Measurements from ENCODE around the gene SORCS1.

GRCh38 chr10:107144490-107144889 lies 20.0 kb downstream of the SORCS1 start:
- TF ChIP-seq CTCF (conservative IDR thresholded peaks at IDR 0.05; ENCODE audit: low read depth in 2 of 2): peak; percentile 19 to 66; a peak in 2 of 4 replicates
- TF ChIP-seq JUNB (IDR thresholded peaks at IDR 0.05; ENCODE audit: unreplicated experiment): no peak
- no peak for TF ChIP-seq POLR2AphosphoS5 (IDR thresholded peaks at IDR 0.05; ENCODE audit: low read depth)
- TF ChIP-seq CREB1 (CRISPR knock-in tag; IDR thresholded peaks at IDR 0.05; ENCODE audit: low read depth): no peak
- no peak for TF ChIP-seq EZH2 (IDR thresholded peaks at IDR 0.05; ENCODE audit: low read depth, unreplicated experiment)
- TF ChIP-seq, protein P1, sequence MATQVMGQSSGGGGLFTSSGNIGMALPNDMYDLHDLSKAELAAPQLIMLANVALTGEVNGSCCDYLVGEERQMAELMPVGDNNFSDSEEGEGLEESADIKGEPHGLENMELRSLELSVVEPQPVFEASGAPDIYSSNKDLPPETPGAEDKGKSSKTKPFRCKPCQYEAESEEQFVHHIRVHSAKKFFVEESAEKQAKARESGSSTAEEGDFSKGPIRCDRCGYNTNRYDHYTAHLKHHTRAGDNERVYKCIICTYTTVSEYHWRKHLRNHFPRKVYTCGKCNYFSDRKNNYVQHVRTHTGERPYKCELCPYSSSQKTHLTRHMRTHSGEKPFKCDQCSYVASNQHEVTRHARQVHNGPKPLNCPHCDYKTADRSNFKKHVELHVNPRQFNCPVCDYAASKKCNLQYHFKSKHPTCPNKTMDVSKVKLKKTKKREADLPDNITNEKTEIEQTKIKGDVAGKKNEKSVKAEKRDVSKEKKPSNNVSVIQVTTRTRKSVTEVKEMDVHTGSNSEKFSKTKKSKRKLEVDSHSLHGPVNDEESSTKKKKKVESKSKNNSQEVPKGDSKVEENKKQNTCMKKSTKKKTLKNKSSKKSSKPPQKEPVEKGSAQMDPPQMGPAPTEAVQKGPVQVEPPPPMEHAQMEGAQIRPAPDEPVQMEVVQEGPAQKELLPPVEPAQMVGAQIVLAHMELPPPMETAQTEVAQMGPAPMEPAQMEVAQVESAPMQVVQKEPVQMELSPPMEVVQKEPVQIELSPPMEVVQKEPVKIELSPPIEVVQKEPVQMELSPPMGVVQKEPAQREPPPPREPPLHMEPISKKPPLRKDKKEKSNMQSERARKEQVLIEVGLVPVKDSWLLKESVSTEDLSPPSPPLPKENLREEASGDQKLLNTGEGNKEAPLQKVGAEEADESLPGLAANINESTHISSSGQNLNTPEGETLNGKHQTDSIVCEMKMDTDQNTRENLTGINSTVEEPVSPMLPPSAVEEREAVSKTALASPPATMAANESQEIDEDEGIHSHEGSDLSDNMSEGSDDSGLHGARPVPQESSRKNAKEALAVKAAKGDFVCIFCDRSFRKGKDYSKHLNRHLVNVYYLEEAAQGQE (IDR thresholded peaks at IDR 0.05; ENCODE audit: unreplicated experiment): peak; percentile 75
- TF ChIP-seq, protein P2, sequence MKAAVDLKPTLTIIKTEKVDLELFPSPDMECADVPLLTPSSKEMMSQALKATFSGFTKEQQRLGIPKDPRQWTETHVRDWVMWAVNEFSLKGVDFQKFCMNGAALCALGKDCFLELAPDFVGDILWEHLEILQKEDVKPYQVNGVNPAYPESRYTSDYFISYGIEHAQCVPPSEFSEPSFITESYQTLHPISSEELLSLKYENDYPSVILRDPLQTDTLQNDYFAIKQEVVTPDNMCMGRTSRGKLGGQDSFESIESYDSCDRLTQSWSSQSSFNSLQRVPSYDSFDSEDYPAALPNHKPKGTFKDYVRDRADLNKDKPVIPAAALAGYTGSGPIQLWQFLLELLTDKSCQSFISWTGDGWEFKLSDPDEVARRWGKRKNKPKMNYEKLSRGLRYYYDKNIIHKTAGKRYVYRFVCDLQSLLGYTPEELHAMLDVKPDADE (IDR thresholded peaks at IDR 0.05): no peak
- no peak for TF ChIP-seq EZH2phosphoT487 (IDR thresholded peaks at IDR 0.05; ENCODE audit: unreplicated experiment)
- no peak for TF ChIP-seq ZNF331 (CRISPR knock-in tag; IDR thresholded peaks at IDR 0.05; ENCODE audit: low read depth)
- TF ChIP-seq, protein P3, sequence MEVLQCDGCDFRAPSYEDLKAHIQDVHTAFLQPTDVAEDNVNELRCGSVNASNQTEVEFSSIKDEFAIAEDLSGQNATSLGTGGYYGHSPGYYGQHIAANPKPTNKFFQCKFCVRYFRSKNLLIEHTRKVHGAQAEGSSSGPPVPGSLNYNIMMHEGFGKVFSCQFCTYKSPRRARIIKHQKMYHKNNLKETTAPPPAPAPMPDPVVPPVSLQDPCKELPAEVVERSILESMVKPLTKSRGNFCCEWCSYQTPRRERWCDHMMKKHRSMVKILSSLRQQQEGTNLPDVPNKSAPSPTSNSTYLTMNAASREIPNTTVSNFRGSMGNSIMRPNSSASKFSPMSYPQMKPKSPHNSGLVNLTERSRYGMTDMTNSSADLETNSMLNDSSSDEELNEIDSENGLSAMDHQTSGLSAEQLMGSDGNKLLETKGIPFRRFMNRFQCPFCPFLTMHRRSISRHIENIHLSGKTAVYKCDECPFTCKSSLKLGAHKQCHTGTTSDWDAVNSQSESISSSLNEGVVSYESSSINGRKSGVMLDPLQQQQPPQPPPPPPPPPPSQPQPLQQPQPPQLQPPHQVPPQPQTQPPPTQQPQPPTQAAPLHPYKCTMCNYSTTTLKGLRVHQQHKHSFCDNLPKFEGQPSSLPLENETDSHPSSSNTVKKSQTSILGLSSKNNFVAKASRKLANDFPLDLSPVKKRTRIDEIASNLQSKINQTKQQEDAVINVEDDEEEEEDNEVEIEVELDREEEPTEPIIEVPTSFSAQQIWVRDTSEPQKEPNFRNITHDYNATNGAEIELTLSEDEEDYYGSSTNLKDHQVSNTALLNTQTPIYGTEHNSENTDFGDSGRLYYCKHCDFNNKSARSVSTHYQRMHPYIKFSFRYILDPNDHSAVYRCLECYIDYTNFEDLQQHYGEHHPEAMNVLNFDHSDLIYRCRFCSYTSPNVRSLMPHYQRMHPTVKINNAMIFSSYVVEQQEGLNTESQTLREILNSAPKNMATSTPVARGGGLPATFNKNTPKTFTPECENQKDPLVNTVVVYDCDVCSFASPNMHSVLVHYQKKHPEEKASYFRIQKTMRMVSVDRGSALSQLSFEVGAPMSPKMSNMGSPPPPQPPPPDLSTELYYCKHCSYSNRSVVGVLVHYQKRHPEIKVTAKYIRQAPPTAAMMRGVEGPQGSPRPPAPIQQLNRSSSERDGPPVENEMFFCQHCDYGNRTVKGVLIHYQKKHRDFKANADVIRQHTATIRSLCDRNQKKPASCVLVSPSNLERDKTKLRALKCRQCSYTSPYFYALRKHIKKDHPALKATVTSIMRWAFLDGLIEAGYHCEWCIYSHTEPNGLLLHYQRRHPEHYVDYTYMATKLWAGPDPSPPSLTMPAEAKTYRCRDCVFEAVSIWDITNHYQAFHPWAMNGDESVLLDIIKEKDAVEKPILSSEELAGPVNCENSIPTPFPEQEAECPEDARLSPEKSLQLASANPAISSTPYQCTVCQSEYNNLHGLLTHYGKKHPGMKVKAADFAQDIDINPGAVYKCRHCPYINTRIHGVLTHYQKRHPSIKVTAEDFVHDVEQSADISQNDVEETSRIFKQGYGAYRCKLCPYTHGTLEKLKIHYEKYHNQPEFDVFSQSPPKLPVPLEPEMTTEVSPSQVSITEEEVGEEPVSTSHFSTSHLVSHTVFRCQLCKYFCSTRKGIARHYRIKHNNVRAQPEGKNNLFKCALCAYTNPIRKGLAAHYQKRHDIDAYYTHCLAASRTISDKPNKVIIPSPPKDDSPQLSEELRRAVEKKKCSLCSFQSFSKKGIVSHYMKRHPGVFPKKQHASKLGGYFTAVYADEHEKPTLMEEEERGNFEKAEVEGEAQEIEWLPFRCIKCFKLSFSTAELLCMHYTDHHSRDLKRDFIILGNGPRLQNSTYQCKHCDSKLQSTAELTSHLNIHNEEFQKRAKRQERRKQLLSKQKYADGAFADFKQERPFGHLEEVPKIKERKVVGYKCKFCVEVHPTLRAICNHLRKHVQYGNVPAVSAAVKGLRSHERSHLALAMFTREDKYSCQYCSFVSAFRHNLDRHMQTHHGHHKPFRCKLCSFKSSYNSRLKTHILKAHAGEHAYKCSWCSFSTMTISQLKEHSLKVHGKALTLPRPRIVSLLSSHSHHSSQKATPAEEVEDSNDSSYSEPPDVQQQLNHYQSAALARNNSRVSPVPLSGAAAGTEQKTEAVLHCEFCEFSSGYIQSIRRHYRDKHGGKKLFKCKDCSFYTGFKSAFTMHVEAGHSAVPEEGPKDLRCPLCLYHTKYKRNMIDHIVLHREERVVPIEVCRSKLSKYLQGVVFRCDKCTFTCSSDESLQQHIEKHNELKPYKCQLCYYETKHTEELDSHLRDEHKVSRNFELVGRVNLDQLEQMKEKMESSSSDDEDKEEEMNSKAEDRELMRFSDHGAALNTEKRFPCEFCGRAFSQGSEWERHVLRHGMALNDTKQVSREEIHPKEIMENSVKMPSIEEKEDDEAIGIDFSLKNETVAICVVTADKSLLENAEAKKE (CRISPR knock-in tag; IDR thresholded peaks at IDR 0.05): no peak

All from GM23338 (cell line).